Left ventricle myocardium inferior (tissue), 1 donor: ENCODE data around the gene B3GNT7. TPM values are rescaled to one million over a fixed set of nuclear protein-coding genes. Genes with fewer than 3 reads are reported as not detected.
"Not testable (repeated sequence)": the region's sequence is repeated elsewhere in the genome, so short reads cannot be mapped to it uniquely, and the experiment has no call there.

Source experiments
- DNase-seq: peaks from one replicate; pipeline ENCODE4 v3.0.0-alpha.2; 2020
- H3K27ac ChIP-seq: fragments of 200-600 bp; replicated peaks from 2 replicates; pipeline ENCODE4 v1.8.0; 2021
- H3K27me3 ChIP-seq: fragments of 200-600 bp; 2 replicates; pipeline ENCODE4 v1.8.0; 2021; ENCODE audit warnings: low read depth
- H3K36me3 ChIP-seq: fragments of 200-600 bp; 2 replicates; pipeline ENCODE4 v1.8.0; 2021
- H3K4me1 ChIP-seq: fragments of 200-600 bp; 2 replicates; pipeline ENCODE4 v1.8.0; 2021
- H3K4me3 ChIP-seq: fragments of 200-600 bp; 2 replicates; pipeline ENCODE4 v1.8.0; 2021; ENCODE audit warnings: mild to moderate bottlenecking, moderate library complexity
- H3K9me3 ChIP-seq: fragments of 200-600 bp; replicated peaks from 2 replicates; pipeline ENCODE4 v1.8.0; 2021
- intact Hi-C: fragments of 100-400 bp; cut with micrococcal nuclease; formaldehyde crosslinking; loops from one replicate; pipeline ENCODE4 v1.11.0; 2022
- total RNA-seq: library from RNA; stranded (reverse); fragmentation: NEBNext Ultra II Directional; extraction: Animal tissue kit (Norgen Biotek cat#: 25700); gene quantifications from one replicate; pipeline ENCODE4 v1.2.1, GENCODE V29; 2021
- TF ChIP-seq, protein P1 (sequence below): fragments of 200-600 bp; IDR thresholded peaks from 2 replicates; pipeline ENCODE4 v1.8.0; 2021; ENCODE audit warnings: antibody characterized with exemption, mild to moderate bottlenecking, borderline replicate concordance
- donor health status: DM: no; HTN: yes; CAD: no; lungs with severe emphysema.

The B3GNT7 gene
- total RNA-seq, 1 donor from 2014 or later = 2.4 TPM

DNA sequence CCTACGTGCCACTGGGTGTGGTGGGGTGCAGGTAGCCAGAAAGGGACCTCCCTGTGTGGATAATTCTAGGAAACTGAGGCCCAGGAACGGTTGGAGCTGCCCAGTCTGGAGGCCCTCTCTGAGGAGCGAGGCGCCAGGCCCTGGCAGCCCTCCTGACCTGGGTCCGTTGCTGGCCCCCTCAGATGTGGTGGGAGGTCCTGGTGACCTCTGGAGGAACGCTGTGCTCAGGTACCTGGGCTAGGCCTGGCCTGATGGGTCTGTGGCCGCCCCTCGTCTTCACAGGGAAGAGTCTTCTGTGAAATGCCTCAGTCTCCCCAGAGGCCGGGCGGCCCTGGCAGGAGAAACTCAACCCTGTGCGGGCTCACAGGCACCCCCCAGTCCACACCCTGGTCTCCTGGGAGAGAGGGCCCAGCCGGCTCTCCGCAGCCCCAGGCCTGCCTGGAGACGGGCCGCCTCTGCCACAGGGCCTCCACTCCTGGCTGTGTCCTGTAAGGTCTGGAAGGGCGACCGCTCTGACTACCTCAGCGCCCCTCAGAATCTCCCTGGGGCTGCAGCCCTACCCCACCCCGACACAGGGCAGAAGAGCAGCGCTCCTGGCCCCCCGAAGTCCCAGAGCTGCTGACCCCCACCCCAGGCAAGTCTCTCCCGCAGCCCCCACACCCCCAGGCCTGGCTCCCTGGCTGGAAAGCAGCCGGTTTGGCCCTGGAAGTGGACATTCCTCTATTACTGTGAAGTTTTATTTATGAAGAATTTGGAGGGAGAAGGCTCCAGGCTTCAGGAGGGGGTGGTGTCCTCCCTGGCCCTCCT is 3.7 kb downstream of the B3GNT7 start:
- no peaks in the 10 kb centered on the region for H3K36me3 ChIP-seq
- no peaks in the 10 kb centered on the region for H3K9me3 ChIP-seq
- intact Hi-C loops = no loop called here
- H3K4me1 ChIP-seq = peaks cover 46% of the 10 kb centered on the region
- peaks cover 24% of the 10 kb centered on the region for H3K27me3 ChIP-seq
- no peak overlapping the region for H3K4me3 ChIP-seq
- H3K27ac ChIP-seq = peak overlapping the region; percentile 80
- TF ChIP-seq, protein P1, sequence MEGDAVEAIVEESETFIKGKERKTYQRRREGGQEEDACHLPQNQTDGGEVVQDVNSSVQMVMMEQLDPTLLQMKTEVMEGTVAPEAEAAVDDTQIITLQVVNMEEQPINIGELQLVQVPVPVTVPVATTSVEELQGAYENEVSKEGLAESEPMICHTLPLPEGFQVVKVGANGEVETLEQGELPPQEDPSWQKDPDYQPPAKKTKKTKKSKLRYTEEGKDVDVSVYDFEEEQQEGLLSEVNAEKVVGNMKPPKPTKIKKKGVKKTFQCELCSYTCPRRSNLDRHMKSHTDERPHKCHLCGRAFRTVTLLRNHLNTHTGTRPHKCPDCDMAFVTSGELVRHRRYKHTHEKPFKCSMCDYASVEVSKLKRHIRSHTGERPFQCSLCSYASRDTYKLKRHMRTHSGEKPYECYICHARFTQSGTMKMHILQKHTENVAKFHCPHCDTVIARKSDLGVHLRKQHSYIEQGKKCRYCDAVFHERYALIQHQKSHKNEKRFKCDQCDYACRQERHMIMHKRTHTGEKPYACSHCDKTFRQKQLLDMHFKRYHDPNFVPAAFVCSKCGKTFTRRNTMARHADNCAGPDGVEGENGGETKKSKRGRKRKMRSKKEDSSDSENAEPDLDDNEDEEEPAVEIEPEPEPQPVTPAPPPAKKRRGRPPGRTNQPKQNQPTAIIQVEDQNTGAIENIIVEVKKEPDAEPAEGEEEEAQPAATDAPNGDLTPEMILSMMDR = no peak
- no peak for DNase-seq

DNA sequence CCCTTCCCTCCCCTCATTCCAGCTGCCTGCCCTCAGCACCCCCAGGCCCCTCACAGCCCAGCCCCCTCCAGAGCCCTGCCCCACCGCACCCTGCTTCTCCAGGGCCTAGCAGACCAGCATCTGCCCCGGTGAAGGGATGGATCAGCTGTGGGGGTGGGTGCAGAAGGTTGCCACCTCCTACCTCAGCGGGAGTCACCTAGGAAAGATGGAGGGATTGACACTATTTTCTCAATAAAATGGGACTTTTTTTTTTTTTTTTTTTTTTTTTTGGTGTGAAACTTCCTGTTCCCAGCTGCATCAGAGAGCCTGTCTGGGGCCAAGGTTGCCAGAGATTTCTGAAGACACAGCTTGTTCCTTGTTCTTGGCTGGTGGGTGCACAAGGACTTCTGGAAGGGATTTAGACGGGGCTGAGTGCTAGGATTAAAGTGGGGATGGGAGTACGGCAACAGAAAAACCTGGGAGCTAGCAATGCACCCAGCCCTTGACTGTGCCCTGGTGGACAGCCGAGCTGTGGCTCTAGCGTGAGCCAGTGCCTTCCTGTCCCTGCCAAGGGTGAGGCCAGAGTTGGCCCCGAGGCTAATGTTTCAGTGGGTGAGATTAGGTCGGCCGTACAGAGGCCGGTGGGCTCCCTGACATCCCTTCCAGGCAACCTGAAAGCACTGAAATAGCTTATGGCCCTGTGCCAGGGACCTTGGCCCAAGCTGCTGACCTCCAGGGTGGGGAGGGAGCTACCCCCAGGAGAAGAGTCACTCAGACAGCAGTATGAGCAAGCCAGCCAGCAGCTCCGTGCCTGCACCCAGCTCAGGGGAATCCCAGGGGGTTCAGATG is 4.6 kb downstream of the B3GNT7 start:
- H3K36me3 ChIP-seq = no peaks in the 10 kb centered on the region
- H3K4me3 ChIP-seq = peak overlapping the region; percentile 23
- H3K9me3 ChIP-seq = no peaks in the 10 kb centered on the region
- peaks cover 43% of the 10 kb centered on the region for H3K4me1 ChIP-seq
- peak overlapping the region; percentile 80 for H3K27ac ChIP-seq
- peaks cover 16% of the 10 kb centered on the region for H3K27me3 ChIP-seq
- DNase-seq = peak; percentile 58
- intact Hi-C loops = loop anchor here (10.0 kb wide), 1 partner anchor 105 kb away; no protein-coding TSS in a partner anchor
- TF ChIP-seq, protein P1 = peak; percentile 55

DNA sequence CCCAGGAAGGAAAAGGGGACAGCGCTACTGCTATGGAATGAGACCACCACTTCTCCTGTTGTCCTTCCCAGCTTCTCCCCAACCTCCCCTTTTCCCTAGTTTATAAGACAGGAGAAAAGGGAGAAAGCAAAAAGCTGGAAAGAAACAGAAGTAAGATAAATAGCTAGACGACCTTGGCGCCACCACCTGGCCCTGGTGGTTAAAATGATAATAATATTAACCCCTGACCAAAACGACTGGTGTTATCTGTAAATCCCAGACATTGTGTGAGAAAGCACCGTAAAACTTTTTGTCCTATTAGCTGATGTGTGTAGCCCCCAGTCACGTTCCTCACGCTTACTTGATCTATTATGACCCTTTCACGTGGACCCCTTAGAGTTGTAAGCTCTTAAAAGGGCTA is 5.2 kb downstream of the B3GNT7 start:
- peak overlapping the region; percentile 23 for H3K4me3 ChIP-seq
- peaks cover 42% of the 10 kb centered on the region for H3K4me1 ChIP-seq
- H3K9me3 ChIP-seq, DNase-seq, H3K27me3 ChIP-seq, H3K36me3 ChIP-seq: not testable (repeated sequence)
- intact Hi-C loops = loop anchor here (10.0 kb wide), 1 partner anchor 106 kb away; no protein-coding TSS in a partner anchor
- H3K27ac ChIP-seq = peak overlapping the region; percentile 80

DNA sequence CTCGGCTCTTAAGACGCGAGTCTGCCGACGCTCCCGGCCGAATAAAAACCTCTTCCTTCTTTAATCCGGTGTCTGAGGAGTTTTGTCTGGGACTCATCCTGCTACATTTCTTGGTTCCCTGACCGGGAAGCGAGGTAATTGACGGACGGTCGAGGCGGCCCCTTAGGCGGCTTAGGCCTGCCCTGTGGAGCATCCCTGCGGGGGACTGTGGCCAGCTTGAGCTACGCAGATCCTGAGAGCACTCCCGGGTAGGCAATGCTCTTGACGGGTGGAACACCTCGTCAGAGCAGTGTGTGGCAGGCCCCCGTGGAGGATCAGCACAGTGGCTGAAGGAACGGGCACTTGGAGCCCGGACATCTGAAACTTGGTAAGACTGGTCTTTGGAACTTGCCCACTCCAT is 5.6 kb downstream of the B3GNT7 start:
- peaks cover 42% of the 10 kb centered on the region for H3K4me1 ChIP-seq
- not testable (repeated sequence) for H3K36me3 ChIP-seq, H3K4me3 ChIP-seq, H3K9me3 ChIP-seq, H3K27me3 ChIP-seq, H3K27ac ChIP-seq, DNase-seq
- intact Hi-C loops = loop anchor here (10.0 kb wide), 1 partner anchor 106 kb away; no protein-coding TSS in a partner anchor

DNA sequence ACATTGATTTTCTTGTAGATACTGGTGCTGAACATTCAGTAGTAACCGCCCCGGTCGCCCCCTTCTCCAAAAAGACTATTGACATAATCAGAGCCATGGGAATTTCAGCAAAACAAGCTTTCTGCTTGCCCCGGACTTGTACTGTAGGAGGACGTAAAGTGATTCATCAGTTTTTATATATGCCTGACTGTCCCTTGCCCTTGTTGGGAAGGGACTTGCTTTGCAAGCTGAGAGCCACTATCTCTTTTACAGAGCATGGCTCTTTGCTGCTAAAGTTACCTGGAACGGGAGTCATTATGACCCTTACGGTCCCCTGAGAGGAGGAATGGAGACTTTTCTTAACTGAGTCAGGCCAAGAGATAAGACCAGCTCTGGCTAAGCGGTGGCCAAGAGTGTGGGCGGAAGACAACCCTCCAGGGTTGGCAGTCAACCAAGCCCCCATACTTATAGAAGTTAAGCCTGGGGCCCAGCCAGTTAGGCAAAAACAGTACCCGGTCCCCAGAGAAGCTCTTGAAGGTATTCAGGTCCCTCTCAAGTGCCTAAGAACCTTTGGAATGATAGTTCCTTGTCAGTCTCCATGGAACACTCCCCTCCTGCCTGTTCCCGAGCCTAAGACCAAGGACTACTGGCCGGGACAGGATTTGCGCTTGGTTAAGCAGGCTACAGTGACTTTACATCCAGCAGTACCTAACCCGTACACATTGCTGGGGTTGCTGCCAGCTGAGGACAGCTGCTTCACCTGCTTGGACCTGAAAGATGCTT is 8.1 kb downstream of the B3GNT7 start:
- intact Hi-C loops = loop anchor here (10.0 kb wide), 1 partner anchor 109 kb away; no protein-coding TSS in a partner anchor
- not testable (repeated sequence) for H3K36me3 ChIP-seq, H3K9me3 ChIP-seq, H3K4me3 ChIP-seq, H3K27ac ChIP-seq, DNase-seq, H3K27me3 ChIP-seq
- H3K4me1 ChIP-seq = peaks cover 41% of the 10 kb centered on the region

DNA sequence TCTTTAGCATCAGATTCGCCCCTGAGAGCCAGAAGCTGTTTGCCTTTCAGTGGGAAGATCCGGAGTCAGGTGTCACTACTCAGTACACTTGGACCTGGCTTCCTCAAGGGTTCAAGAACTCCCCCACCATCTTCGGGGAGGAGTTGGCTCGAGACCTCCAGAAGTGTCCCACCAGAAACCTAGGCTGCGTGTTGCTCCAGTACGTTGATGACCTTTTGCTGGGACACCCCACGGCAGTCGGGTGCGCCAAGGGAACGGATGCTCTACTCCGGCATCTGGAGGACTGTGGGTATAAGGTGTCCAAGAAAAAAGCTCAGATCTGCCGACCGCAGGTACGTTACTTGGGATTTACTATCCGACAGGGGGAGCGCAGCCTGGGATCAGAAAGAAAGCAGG is 8.7 kb downstream of the B3GNT7 start:
- H3K9me3 ChIP-seq, DNase-seq, H3K27ac ChIP-seq, H3K4me3 ChIP-seq, H3K27me3 ChIP-seq, H3K36me3 ChIP-seq: not testable (repeated sequence)
- H3K4me1 ChIP-seq = peaks cover 35% of the 10 kb centered on the region
- intact Hi-C loops = loop anchor here (10.0 kb wide), 1 partner anchor 109 kb away; no protein-coding TSS in a partner anchor
